Islet of Langerhans (tissue), 1 donor: ENCODE results near the gene NINJ2.

Experiments used
- FAIRE-seq: peaks from one replicate; lab custom pipeline; 2011; peaks lifted over from hg19 to GRCh38; lab: Jason Lieb, UNC

The NINJ2 gene

GRCh38 chr12:673849-674248 is 10.6 kb upstream of the NINJ2 start:
- no peak for FAIRE-seq

GRCh38 chr12:669576-669945 is 6.3 kb upstream of the NINJ2 start:
- no peak for FAIRE-seq

GRCh38 chr12:668090-668481 is 4.8 kb upstream of the NINJ2 start:
- no peak for FAIRE-seq

GRCh38 chr12:666766-667308 is 3.6 kb upstream of the NINJ2 start:
- FAIRE-seq = no peak

- FAIRE-seq = no peak
Observed at GRCh38 chr12:666066-666465, 2.8 kb upstream of the NINJ2 start.

- FAIRE-seq = no peak
Observed at GRCh38 chr12:664779-665092, 1.5 kb upstream of the NINJ2 start.

GRCh38 chr12:664075-664778 is 982 bp upstream of the NINJ2 start:
- no peak for FAIRE-seq

GRCh38 chr12:662566-663292 is 516 bp downstream of the NINJ2 start:
- no peak for FAIRE-seq

GRCh38 chr12:661720-662486 is 1.3 kb downstream of the NINJ2 start:
- no peak for FAIRE-seq

- no peak for FAIRE-seq
Observed at GRCh38 chr12:659090-659683, 4.1 kb downstream of the NINJ2 start.

- no peak for FAIRE-seq
Observed at GRCh38 chr12:650983-651382, 12.3 kb downstream of the NINJ2 start.

GRCh38 chr12:647385-648085 is 15.7 kb downstream of the NINJ2 start:
- FAIRE-seq = no peak

GRCh38 chr12:646442-647384 is 16.5 kb downstream of the NINJ2 start:
- FAIRE-seq = no peak

GRCh38 chr12:645563-646071 is 17.6 kb downstream of the NINJ2 start:
- no peak for FAIRE-seq

- no peak for FAIRE-seq
Observed at GRCh38 chr12:644818-645552, 18.3 kb downstream of the NINJ2 start.

GRCh38 chr12:644303-644639 is 19.0 kb downstream of the NINJ2 start:
- FAIRE-seq = no peak

GRCh38 chr12:643475-644302 is 19.6 kb downstream of the NINJ2 start:
- FAIRE-seq = no peak

- FAIRE-seq = no peak
Observed at GRCh38 chr12:642633-643474, 20.4 kb downstream of the NINJ2 start.
